Mammary epithelial cell (primary cell): ENCODE measurements around the gene PFKFB3.

Source experiments
- EZH2 ChIP-seq: IDR thresholded peaks from 2 replicates; pipeline ENCODE4 v1.6.1; 2012; ENCODE audit warnings: low read length, inconsistent platforms, borderline replicate concordance
- TF ChIP-seq, protein P1 (sequence below), 2 donors: IDR thresholded peaks in 1 of 2; conservative IDR thresholded peaks in 1 of 2; 2 replicates each; pipeline ENCODE4 v1.5.1; 2011 to 2012; ENCODE audit warnings: inconsistent platforms in 2 of 2, low read length in 2 of 2, mild to moderate bottlenecking in 2 of 2, control low read depth in 1 of 2, low read depth in 1 of 2; ENCODE audit not compliant: insufficient read depth in 1 of 2; ENCODE audit errors: extremely low read depth in 1 of 2

DNA sequence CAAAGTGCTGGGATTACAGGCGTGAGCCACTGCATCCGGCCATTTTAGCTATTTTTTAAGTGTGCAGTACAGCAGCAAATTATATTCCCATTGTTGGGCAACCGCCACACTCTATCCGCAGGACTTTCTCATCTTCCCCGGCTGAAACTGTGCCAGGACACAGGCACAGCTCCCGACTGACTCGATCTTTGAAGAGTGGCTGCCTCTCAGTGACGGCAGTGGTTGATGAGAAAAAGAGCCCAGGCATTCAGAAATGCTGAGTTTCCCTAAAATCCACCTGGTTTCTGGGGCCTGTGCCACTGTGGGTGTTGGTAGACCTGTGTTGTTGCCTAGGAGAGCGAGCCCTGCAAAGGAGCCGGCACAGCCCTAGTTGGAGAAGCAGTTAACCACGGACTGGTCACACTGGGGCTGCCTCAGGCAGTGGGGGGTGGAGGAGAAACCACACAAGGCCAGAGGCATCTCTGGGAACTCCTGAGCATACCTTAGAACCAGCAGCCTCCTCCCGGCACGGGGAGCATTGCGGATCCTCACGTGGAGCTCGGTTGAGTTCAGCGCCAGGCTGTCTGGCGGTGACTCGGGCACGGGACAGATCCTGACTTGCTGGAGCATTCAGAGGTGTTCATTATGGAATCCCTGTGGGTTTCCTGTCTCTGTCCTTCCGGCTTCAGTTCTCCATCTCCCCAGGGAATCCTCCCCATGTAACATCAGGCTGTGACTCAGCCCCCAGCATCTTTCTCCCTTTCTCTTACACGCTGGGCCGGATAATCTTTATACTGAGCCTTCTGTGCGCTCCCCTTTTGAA is 16.2 kb downstream of the PFKFB3 start:
- TF ChIP-seq, protein P1, sequence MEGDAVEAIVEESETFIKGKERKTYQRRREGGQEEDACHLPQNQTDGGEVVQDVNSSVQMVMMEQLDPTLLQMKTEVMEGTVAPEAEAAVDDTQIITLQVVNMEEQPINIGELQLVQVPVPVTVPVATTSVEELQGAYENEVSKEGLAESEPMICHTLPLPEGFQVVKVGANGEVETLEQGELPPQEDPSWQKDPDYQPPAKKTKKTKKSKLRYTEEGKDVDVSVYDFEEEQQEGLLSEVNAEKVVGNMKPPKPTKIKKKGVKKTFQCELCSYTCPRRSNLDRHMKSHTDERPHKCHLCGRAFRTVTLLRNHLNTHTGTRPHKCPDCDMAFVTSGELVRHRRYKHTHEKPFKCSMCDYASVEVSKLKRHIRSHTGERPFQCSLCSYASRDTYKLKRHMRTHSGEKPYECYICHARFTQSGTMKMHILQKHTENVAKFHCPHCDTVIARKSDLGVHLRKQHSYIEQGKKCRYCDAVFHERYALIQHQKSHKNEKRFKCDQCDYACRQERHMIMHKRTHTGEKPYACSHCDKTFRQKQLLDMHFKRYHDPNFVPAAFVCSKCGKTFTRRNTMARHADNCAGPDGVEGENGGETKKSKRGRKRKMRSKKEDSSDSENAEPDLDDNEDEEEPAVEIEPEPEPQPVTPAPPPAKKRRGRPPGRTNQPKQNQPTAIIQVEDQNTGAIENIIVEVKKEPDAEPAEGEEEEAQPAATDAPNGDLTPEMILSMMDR (conservative IDR thresholded peaks at IDR 0.05 in 1 of 2, IDR thresholded peaks at IDR 0.05 in 1 of 2; ENCODE audit: extremely low read depth in 1 of 2, insufficient read depth in 1 of 2, low read depth in 1 of 2, low read length in 2 of 2), result no peak
- TF ChIP-seq EZH2, result no peak
